ENCODE measurements around the gene CCDC192. TPM values are rescaled to one million over a fixed set of nuclear protein-coding genes. Genes with fewer than 3 reads are reported as not detected.

CCDC192 gene
- total and polyA plus RNA-seq, 2 of the 4 experiments (the other 2 are of a cell fraction), result not detected

GRCh38 chr5:127802477-127802865, 99.3 kb downstream of the CCDC192 start:
- BruUV-seq (replicated peaks), result no TSS peak
- peak; percentile 45 for DNase-seq
- H4K8ac ChIP-seq (ENCODE audit: low read depth in 2 of 2, low read length in 2 of 2), result peak overlapping the region; percentile 14 to 23; a peak in 2 of 4 replicates
- H3K27ac ChIP-seq (ENCODE audit: insufficient read depth, low read length), result peak overlapping the region; percentile 34
- POLR2A ChIA-PET (ENCODE audit: unreplicated experiment), result no interaction called here
- intact Hi-C loops (cut with micrococcal nuclease) (no loop called here), dilution Hi-C loops (cut with HindIII; ENCODE audit: low sequenced_read_pairs, unreplicated experiment) (no loop called here), in situ Hi-C loops (cut with MboI; ENCODE audit: low sequenced_read_pairs) (no loop called here)
- 0% methylated on average over 1 of the region's 3 CpGs; no CpG with 5 or more reads in 1 of the 2 experiments for WGBS, 2 experiments (ENCODE audit: extremely low coverage in 2 of 2, insufficient read length in 1 of 2)
- peaks cover 6% of the 10 kb centered on the region; the same call in 1 of the 2 replicates for H3K9me1 ChIP-seq (ENCODE audit: insufficient read depth, low read length)
- no peaks in the 10 kb centered on the region for H3K9me3 ChIP-seq (ENCODE audit: control insufficient read depth, insufficient read depth, low read length)
- H4K20me1 ChIP-seq (ENCODE audit: insufficient read depth, low read length), result no peaks in the 10 kb centered on the region
- H3K4me2 ChIP-seq (ENCODE audit: low read depth, low read length), result peak overlapping the region; percentile 30; the same call in 1 of the 2 replicates
- no peak overlapping the region; the same call in 2 of the 3 replicates for H2BK15ac ChIP-seq (ENCODE audit: low read depth, low read length)
- no peak overlapping the region; the same call in 1 of the 2 replicates for H3K56ac ChIP-seq (ENCODE audit: extremely low read depth, insufficient read depth, low read length)
- peak overlapping the region; percentile 63; the same call in 1 of the 2 replicates for H3K23ac ChIP-seq (ENCODE audit: low read depth, low read length)
- peak overlapping the region; percentile 4 for H3K14ac ChIP-seq (replicated peaks; ENCODE audit: low read depth, low read length)
- H2BK5ac ChIP-seq (ENCODE audit: low read depth, low read length, poor library complexity, severe bottlenecking), result peak overlapping the region; percentile 67
- H3K4ac ChIP-seq (ENCODE audit: low read depth, low read length), result peak overlapping the region; percentile 78
- no peak overlapping the region for H3K4me3 ChIP-seq (ENCODE audit: insufficient read depth, low read depth, low read length)
- H3K27me3 ChIP-seq (ENCODE audit: control insufficient read depth, insufficient read depth, low read length), result no peaks in the 10 kb centered on the region
- peaks cover 9% of the 10 kb centered on the region for H3K4me1 ChIP-seq (ENCODE audit: control insufficient read depth, insufficient read depth, low read length)
- H3K36me3 ChIP-seq (ENCODE audit: control insufficient read depth, insufficient read depth, low read length), result no peaks in the 10 kb centered on the region
- peak; percentile 68 for ATAC-seq (ENCODE audit: low read depth)
- CTCF ChIA-PET, result interaction anchor here (0.8 kb wide), 1 partner anchor 16 kb away, joined by 4 read pairs; no protein-coding TSS in a partner anchor
- no peak overlapping the region for H2AK9ac ChIP-seq (replicated peaks; ENCODE audit: low read depth, low read length, poor library complexity)
- H2BK120ac ChIP-seq (ENCODE audit: low read depth, low read length), result peak overlapping the region; percentile 46
- H3K9ac ChIP-seq (ENCODE audit: low read depth, low read length), result no peak overlapping the region
- peak overlapping the region; percentile 47 for H4K91ac ChIP-seq (ENCODE audit: insufficient read depth, low read depth, low read length)
- TF ChIP-seq CTCF (conservative IDR thresholded peaks at IDR 0.05; ENCODE audit: low read depth, low read length) (no peak), CEBPB (IDR thresholded peaks at IDR 0.05; ENCODE audit: low read depth, low read length) (0 out of 2 replicates have a peak, but pooled peaks have one; percentile 40), MXI1 (IDR thresholded peaks at IDR 0.05; ENCODE audit: borderline replicate concordance, low read depth, low read length) (no peak), NFE2L2 (IDR thresholded peaks at IDR 0.05; ENCODE audit: low read depth, low read length) (no peak), POLR2A (IDR thresholded peaks at IDR 0.05; ENCODE audit: low read depth, low read length) (no peak), USF2 (IDR thresholded peaks at IDR 0.05; ENCODE audit: low read depth, low read length) (no peak)
- H2AK5ac ChIP-seq (ENCODE audit: low read depth, low read length), result peak overlapping the region; percentile 5; the same call in 1 of the 2 replicates
- H3K79me1 ChIP-seq (ENCODE audit: low read depth in 1 of 2, low read length in 2 of 2), result no peaks in the 10 kb centered on the region
- peak overlapping the region; percentile 2; the same call in 1 of the 2 replicates for H4K5ac ChIP-seq (ENCODE audit: low read depth, low read length)
- H3K18ac ChIP-seq (ENCODE audit: low read depth, low read length), result peak overlapping the region; percentile 2; the same call in 1 of the 2 replicates
- peak overlapping the region; percentile 23 for H2BK20ac ChIP-seq (ENCODE audit: low read depth, low read length)
- H2AFZ ChIP-seq (replicated peaks; ENCODE audit: low read length, poor library complexity), result peak overlapping the region; percentile 71

All from IMR-90 (cell line).